D721Med (cell line): ENCODE data around the gene GRAMD2B.

Experiments
- DNase-seq: peaks from one replicate; pipeline ENCODE4 v3.0.0; 2011; ENCODE audit warnings: low spot score; ENCODE audit not compliant: insufficient read length
- FAIRE-seq: peaks from 2 replicates; lab custom pipeline; 2011; peaks lifted over from hg19 to GRCh38; lab: Jason Lieb, UNC
- TF ChIP-seq, protein P1 (sequence below): IDR thresholded peaks from 2 replicates; pipeline ENCODE4 v1.5.1; 2012; ENCODE audit warnings: mild to moderate bottlenecking, control low read depth; ENCODE audit not compliant: insufficient read depth; ENCODE audit errors: missing control alignments

GRAMD2B gene

DNA sequence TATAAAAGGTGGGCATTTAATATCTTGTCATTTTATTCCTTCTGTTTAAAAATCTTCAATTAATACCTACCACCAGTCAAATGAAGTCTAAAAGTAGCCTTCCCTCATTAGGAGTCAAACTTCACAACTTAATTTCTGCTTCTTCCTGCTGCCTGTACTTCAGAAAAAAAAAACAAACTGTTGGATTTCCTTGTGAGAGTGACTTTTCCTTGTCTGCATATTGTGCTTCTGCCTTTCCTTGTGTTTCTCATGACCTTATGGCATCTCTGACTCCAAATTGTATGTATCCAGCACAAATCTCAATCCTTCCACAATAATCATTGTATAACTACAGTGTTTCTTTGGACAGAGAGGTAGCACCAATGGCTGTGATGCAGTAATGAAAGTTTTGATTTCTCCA, 32.1 kb downstream of the GRAMD2B start:
- TF ChIP-seq, protein P1, sequence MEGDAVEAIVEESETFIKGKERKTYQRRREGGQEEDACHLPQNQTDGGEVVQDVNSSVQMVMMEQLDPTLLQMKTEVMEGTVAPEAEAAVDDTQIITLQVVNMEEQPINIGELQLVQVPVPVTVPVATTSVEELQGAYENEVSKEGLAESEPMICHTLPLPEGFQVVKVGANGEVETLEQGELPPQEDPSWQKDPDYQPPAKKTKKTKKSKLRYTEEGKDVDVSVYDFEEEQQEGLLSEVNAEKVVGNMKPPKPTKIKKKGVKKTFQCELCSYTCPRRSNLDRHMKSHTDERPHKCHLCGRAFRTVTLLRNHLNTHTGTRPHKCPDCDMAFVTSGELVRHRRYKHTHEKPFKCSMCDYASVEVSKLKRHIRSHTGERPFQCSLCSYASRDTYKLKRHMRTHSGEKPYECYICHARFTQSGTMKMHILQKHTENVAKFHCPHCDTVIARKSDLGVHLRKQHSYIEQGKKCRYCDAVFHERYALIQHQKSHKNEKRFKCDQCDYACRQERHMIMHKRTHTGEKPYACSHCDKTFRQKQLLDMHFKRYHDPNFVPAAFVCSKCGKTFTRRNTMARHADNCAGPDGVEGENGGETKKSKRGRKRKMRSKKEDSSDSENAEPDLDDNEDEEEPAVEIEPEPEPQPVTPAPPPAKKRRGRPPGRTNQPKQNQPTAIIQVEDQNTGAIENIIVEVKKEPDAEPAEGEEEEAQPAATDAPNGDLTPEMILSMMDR, result no peak
- DNase-seq (no peak), FAIRE-seq (no peak)

DNA sequence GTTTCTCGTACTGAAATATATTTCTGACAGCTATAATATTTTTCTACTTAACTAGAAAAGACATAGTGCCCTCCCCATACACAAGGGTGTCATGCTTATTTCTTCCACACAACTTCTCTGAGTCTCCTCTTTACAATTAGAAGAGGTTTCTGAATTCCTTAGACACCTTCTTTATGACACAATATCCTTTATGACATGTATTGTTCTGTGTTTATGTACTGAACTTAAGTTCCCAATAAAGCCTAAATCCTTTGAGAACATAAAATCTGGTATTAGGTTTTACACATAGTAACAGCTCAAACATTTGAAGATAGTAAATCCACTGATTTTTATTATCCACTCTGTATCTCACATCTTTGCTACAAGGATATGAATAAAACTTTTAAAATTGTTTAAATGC, 32.5 kb downstream of the GRAMD2B start:
- TF ChIP-seq, protein P1, result no peak
- FAIRE-seq (peak; percentile 56), DNase-seq (no peak)

DNA sequence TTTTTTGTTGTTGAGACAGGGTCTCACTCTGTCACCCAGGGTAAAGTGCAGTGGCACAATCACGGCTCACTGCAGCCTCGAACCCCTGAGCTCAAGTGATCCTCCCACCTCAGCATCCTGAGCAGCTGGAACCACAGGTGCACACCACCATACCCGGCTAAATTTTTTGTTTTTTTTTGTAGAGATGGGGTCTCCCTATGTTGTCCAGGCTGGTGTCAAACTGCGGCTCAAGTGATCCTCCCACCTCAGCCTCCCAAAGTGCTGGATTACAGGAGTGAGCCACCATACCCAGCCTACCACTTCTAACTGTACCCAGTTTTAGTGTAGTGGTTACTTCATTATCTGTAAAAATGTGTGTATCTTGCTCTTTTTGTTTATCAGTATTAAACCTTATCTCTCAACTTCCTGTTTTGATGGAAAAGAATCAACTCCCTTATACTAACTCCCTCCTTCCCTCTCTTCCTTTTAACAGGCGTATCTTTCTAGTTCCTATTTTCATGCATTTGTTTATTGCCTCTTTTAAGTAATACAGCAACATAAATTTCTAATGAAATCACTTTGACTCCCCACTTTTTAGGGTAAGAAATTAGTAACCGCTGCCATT, 33.1 kb downstream of the GRAMD2B start:
- TF ChIP-seq, protein P1, result no peak
- FAIRE-seq (no peak), DNase-seq (no peak)

DNA sequence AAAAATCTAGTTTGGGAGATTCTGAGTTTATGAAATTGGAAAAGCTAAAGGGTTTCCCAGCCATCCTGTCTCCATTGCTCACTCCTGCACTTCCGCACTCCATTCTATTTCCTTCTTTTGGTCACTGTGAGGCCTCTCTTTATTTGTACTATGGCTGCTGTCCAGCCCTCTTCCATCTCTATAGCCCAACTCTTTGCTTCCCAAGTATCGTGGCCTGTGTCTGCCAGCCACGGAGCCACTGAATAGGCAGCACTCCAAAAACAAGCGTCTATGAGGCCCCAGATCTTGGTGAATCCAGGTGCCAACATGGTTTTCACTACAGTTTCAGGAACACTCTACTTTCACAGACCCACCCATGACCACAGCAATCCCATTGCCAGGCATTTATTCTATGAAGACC, 37.2 kb downstream of the GRAMD2B start:
- FAIRE-seq (no peak), DNase-seq (no peak)
- TF ChIP-seq, protein P1, result no peak

DNA sequence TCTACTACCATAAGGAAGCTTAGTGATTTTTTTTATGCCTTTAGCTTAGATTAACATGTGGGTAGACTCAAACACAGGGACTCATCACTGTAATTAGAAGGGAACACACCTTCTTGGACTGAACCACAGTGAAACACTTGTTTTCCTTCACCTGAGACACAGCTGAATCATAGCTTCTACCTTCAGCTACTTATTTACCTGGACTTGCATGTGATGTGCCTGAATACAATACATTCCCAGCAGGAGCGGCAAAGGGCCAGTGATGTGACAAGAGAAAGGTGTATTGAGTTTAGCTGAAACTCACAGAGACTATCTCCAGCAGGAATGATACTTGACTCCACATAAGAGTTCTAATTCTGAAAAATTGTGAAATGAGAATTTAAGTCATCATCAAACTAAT, 37.8 kb downstream of the GRAMD2B start:
- DNase-seq, result no peak
- TF ChIP-seq, protein P1, result no peak
- FAIRE-seq, result no peak

DNA sequence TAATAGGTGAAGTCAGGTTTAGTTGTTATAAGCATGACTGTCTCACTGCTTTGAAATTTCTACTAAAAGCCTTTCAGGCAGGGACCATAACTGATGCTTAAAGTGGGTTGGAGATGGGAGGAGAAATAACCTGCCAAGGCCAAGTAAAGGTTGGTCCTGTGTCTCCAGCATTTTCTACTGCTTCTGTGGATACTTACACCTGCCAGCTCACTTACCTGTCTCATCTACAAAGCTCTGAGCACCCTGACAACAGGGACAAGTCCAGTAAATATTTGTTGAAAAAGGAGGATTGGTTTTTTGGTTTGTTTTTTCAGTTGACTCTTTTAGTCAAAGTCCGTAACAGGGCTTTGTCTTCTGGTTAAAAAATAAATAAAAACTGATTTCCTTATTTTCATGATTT, 38.6 kb downstream of the GRAMD2B start:
- FAIRE-seq, result no peak
- TF ChIP-seq, protein P1, result no peak
- DNase-seq, result no peak

DNA sequence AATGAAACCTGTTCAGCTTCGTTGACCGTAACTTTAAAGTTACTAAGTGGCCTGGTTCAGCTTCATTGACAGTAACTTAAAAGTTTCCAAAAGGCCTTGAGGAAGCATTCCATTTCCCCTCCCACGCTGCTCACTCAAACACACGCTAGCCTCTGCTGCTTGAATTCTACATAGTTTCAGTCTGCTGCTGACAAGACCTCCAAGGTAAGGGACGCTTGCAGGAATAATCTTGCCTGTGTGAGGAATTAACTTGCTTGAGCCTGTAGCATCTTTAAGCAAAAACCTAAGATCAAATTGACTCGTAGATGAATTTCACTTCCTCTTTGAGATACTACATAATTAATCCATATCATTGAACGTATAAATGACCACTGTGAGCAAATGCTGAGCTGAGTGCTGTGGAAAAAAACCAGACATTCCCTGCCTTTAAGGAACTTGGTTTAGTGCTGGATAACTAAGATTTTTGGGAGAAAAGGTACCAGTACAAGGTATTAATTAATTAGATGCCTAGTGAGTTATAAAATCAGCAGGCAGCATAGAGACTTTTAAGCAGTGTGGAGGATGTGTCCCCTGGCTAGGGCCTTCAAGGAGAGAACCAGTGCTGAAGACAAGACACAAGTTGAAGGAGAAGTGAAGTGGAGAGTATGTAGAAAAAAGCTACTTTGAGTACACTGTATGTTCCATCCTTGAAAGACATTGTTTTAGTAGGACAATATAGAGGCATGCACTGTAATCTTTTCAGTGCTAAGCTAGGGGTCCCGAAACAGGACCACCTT, 39.2 kb downstream of the GRAMD2B start:
- TF ChIP-seq, protein P1, result no peak
- DNase-seq, result no peak
- no peak for FAIRE-seq
